Activated CD4-positive, alpha-beta T cell treated with anti-CD3 and anti-CD28 coated beads, Interleukin-2, amount 50 U/mL, for 16 hours (primary cell): ENCODE data around the gene TPCN1.
A peak's percentile ranks its signal among the peaks of the same experiment; 100 is the strongest.

Experiments used
- DNase-seq: peaks from one replicate; pipeline ENCODE4 v3.0.0-alpha.2; 2020

The TPCN1 gene

DNA sequence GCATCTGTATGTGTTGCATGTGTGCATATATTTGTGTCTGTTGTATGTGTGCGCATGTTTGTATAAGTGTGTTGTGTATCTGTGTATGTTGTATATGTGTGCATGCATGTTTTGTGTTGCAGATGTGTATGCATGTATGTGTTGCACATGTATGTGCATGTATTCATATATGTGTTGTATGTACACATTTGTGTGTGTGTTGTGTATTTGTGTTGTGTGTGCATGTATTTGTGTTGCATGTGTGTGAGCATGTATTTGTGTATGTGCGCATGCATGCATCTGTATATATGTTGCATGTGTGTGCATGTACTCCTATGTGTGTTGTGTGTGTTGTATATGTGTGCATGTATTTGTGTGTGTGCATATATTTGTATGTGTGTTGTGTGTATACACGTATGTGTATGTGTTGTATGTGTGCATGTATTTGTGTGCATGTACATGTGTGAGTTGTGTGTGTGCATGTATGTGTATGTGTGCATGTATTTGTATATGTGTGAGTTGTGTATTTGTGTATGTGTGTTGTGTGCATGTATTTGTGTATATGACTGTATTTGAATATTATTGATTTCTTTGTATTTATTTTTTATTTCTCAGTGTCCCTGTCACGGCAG, 96.9 kb downstream of the TPCN1 start:
- no peak for DNase-seq

DNA sequence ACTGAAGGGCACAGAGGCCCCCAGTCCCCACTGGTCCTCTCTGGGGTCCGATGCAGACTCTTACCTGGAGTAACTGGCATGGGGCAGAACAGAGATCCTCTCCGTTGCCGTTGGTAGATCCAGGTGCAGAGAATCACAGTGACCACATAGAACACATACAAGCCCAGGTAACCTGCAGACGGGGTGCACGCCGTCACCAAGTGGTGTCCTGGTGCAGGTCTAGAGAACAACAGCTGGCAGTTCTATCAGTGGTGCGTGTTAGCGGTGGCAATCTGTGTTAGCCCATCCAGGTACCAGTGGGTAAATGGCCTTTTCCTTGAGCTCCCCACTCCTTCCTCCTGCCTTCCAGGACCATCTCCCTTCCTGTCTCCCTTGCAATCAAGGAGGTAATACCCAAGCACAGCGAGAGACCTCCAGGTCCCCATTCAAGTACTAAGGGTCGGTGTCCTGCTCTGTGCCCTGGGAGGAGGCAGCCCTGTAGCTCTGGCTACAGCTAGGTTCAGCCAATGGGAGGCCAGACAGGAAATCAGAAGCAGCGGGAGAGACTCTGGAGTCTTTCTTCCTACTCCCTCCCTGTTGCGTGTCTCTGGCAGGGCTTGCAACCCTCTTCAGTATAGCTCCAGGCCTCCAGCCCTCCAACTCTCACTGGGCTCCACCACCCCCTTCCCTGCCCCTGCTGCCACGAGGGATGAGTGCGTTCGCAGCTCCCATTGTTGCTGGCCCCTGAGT, 97.8 kb downstream of the TPCN1 start:
- no peak for DNase-seq

DNA sequence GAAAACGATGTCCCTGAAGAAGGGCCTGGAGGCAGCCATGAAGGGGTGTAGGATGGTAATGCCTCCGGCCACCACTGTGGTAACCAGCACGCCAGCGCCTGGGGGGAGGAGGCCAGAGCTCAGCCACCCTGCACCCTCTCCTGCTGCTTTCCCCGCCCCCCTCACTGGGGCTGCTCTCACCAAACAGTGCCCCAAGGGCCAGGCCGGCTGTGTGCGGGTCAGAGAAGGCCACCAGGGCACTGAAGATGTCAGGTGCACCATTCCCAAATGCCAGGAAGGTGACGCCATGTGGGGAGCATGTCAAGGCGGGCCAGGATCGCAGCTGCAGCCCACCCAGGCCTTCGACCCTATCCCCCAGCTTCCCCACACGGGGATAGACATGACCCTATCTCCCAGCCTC, 99.1 kb downstream of the TPCN1 start:
- DNase-seq, result no peak

DNA sequence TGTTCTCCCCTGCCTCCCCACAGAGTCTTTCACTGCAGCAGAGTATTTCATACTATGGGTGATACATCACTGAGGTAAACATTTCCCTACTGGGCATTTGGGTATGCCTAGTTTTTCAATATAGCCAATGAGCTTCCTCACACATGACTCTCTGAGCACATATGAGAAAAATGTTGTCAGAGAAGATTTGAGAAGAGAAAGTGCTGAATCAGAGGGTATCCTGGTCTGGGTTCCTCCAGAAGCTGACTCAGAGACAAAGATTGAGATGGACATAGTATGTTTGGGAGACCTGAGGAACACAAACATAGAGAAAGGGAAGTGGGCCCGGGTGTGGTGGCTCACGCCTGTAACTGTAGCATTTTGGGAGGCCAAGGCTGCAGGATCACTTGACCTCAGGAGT, 101.1 kb downstream of the TPCN1 start:
- DNase-seq, result no peak

DNA sequence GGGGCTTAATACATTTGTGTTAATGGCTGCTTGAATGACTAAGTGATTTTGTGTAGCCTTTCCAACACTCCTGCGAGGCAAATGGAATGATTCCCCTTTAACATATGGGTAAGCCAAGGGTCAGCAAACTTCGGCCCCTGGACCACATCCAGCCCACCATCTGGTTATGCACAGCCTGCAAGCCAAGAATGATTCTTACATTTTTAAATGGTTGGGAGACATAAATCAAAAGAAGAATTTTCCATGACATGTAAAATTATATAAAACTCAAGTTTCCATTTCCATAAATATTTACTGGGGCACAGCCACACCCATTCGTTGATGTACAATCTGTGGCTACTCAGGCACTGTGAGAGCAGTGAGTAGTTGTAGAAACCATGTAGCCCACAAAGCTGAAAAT, 104.7 kb downstream of the TPCN1 start:
- no peak for DNase-seq

DNA sequence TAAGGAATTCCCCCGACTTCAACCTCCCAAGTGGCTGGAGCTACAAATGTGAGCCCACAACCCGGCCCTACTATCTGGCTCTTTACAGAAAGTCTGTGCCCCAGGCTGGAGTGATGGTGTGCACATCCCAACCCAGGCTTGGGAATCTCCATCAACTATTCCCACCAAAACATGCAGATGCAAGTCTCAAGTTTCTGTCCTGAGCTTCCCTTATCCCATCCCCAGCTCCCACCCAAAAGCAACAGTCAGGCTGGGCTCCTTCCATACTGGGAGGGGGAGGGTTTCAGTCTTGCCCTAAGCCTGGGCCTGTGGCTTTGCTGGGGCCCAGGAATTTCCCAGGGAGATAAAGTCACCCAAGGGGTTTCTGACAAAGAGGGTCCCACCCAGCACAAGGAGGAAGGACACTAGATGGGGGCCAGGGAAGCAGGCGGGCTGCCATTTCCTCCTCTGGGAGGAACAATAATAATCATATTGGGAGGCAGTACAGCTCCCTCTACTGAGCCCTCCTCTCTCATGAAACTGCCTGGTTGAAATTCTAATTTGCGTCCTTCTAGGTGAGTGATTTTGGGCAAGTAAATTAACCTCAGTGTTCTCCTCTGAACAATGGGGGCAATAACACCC, 105.6 kb downstream of the TPCN1 start:
- no peak for DNase-seq

DNA sequence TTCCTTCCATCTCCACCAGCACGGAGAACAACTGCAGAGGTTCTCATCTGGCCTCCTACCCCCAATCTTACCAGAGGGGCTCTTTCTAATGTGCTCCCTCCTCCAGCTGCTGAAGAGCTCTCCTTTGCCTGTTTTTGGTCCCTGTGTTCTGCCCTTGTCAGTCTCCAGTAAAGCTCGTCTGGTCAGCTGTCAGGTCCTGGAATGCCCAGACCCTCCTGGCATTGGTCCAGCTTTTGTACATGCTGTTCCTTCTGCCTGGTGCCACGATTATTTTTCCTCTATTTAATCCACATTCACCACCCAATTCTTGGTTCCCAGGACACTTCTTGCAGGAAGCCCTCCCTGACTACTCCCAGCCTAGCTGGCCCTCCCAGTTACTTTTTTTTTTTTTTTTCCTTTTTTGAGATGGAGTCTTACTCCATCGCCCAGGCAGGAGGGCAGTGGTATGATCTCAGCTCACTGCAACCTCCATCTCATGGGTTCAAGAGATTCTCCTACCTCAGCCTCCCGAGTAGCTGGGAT, 107.2 kb downstream of the TPCN1 start:
- no peak for DNase-seq

DNA sequence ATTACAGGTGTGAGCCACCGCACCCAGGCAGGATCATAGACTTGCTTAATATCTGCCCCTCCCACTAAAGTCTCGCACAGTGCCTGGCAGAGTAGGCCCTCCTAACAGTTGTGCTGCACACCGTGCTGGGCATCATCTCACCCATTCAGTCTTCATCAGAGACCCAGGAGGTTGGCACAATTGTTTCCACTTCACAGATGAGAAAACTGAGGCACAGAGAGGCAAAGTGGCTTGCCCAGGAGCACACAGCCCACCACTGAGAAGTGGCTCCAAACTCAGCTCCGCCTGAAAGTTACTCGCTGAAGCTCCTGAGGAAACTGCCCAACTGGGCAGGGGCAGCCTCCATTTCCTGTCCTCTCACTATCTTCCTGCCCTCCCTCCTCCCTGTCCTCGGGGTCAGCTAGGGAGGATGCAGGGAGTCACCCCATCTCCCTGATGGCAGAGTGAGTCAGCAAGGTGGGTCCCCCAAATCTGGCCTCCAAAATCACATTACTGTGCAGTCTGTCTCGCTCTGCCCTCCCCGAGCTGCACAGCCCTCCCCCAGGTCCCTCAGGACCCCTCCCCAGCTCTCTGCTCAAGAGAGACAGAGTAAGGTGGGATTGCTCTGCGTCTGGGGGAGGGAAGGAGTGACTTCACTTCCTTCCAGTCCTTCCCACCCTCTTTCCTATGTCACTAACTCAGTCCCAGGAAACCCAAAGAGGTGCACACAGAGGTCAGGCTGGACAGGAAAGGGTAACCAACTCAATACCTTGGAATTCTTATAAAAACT, 107.9 kb downstream of the TPCN1 start:
- DNase-seq, result no peak

DNA sequence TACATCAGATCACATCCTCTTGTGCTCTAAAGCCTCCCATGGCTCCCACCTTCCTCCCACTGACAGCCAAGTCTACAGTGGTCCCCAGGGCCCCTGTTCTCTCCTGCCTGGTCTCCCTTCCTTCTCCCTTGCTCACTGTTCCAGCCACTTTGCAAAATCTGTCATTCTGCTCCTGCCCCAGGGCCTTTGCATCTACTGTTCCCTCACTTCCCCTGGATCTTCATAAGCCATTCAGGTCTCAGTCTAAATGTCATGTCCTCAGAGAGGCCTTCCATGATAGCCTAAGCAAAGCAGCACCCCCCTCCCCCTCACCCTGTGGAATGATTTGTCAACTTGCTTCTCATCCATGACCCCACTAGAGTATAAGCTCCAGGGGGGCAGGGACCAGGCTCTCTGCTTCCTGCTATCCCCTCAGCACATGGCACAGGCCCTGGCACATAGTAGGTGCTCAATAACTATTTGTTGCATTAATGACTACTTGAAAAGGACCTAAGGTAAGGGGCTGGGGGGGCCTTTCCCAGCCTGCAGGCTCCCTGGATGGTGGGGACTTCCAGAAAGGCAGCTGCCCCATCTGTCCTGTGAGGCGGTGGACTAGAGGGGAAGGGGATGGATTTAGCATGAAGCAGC, 108.6 kb downstream of the TPCN1 start:
- DNase-seq, result no peak

DNA sequence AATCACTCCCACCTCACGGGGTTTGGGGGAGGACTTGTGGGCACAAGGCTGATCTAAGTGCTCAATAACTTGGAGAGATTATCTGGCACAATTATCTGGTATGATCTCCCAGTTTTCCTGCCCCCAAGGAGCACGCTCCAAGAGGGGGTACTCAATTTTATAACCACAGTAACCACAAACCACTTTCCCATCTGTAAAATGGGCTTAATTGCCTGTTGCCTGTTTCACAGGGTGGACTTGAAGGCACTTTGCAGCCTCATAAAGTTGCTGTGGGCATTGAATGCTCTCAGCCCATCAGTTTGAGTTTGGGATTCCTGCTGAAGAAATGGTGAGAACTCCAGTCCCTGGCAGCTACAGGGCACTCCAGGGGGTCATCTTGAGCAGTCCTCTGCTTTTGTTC, 109.2 kb downstream of the TPCN1 start:
- no peak for DNase-seq

DNA sequence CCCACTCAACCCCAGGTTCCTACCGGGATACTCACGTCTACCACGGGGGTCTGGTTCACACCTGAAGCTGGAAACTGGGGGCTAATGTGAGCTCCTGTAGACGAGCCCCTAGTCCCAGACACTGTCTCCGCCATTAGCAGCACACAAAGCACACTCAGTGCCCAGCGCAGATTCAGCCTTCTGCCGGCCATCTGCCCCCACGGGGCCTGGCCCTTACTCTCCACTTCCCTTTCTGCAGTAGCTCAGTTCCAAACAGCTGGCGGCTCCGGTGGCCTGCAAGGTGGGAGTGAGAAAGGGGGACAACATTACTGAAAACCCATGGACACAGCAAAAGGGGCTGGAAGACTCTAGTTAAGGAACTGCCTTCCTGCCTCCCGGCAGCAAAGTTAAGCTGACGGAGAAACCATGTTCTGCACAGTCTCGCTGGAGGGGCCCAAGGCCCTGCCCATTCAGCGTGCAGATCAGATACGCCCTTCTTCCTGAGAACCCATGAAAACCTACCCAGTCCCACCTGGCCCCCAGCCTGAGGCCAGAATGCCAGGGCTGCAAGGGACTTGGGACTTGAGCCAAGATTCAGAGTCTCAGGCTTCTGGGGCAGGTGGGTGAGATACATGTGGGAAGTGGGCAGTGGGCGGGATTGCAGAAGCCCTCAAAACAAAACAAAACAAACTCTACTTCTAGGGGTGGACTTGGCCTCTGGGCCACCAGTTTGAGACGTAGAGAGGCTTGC, 111.6 kb downstream of the TPCN1 start:
- no peak for DNase-seq

DNA sequence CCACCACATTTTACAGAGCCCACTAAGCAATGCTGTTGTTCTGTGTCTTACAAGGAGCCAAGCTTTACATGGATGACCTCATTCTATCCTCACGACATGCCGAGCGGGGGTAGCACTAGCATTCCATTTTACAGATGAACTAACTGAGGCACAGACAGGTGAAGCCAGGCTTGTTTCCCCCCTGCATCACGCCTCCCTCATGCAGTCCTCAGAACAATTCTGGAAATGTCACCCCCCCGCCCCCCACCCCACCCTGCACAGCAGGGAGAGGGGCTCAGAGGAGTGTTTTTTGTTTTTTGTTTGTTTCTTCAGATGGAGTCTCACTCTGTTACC, 112.1 kb downstream of the TPCN1 start:
- no peak for DNase-seq

DNA sequence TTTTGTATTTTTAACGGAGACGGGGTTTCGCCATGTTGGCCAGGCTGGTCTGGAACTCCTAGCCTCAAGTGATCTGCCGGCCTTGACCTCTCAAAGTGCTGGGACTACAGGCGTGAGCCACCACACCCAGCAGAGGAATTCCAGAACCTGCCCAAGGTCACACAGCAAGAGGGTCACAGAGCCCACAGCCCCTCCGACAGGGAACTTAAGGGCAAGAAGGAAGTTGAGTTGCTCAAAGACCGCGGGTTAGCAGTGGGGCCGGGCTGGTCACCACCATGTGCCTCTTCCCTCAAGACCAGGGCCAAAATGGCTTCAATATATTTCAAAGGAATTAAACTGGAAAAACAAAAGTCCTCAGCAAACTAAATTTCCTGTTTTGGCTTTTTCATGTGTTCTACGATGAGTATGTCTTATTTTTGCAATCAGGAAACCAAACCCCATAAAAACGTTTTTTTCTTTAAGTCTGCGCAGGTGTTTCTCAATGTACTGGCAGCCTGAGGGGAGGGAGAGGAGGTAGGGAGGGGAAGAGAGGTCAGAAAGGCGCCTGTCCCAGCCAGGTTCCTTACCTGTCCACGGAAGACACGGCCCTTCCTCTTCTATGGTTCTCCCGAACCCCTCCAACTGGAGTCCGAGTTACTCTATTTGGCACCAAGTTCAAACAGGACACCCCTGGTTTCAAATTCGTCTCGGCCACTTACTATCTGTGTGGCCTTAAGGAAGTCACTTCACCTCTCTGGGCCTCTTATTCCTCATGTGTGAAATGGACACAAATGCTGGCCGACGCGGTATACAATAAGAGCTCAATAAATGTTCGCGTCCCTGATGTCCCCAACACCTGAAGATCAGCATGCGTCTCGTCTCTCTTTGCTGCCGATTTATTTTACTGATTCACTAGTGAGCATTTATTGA, 112.9 kb downstream of the TPCN1 start:
- DNase-seq, result no peak

DNA sequence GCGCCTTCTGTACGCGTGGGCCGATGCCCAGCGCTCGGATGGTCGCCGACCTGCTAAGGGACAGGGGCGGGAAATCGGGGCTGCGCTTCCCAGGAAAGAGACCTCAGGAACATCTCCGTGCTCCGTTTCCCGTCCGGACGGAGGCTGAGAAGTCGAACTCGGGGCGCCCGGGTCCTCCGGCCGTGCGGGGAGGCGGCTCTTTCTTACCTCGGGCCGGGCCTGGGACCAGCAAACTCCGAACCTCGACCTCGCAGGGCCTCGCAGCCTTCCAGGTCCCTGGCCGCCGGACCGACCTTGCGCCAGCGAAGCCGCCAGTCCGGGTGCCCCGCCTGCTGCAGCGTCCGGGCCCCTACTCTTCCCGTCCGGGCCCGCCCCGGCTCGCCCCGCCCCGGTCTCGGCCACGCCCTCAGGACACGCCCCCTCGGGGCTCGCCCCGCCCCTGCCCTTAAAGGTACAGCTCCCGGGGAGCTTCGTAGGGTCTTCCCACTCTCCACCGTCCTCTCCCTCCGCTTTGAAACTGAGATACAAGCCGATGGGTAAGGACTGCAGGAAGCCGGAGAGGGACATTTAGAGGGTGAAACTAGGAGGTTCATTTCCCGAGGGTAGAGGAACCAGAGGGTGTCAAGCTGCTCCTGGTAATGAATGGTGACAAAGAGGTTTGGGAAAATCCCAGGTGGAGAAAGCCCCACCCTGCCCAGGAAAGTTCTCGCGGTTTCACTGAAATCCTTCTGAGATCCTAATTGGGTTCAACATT, 113.7 kb downstream of the TPCN1 start, which contains the start of gene SLC8B1:
Gene SLC8B1 (minus strand): TSS at position 324 of the 754 bp plus-strand sequence. CDS start 2,231 bp downstream, outside the sequence.
- peak; percentile 89 for DNase-seq

DNA sequence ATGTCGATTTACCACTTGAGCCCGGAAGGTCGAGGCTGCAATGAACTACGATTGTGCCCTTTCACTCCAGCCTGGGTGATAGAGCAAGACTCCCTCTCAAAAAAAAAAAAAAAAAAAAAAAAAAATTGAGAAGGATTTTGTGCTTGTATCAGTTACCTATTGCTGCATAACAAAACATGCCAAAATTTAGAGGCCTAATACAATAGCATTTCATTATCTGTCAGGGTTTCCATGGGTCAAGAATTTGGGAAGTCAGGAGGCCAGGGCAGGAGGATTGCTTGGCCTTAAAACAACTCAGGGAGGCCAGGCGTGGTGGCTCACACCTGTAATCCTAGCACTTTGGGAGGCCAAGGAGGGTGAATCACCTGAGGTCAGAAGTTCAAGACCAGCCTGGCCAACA, 118.3 kb downstream of the TPCN1 start:
- DNase-seq, result no peak

DNA sequence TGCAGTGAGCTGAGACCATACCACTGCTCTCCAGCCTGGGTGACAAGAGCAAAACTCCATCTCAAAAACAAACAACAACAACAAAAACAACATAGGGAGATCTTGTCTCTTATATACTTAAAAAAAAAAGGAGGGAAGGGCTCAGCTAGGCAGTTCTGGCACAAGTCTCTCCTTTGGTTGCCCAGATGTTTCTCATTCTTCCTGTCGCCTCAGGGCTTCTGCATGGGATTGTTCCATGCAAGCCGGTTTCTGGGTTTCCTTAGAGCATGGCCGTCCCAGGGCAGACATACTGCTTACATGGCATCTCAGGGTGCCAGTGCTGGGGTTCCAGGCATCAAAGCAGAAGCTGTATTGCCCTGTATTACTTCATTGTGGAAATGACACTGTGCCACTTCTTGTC, 118.8 kb downstream of the TPCN1 start:
- DNase-seq, result no peak

DNA sequence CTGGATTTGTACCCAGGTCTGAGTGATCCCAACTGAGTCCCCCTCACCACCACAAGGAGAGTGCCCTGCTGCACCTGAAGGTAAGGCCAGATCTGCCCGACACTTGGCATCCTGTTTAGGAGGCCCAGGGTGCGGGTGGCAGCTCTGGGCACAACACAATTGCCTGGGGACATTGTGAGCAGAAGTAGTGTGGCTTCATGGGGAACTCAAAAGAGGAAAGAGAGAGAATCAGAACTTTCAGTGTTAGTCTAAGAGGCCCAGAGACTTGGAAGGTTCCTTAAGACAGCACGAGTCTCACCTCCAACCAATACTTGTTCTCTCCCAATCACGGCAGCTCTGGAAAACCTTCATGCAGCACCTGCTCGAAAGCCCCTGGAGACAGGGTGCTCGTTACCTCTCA, 120.3 kb downstream of the TPCN1 start:
- no peak for DNase-seq

DNA sequence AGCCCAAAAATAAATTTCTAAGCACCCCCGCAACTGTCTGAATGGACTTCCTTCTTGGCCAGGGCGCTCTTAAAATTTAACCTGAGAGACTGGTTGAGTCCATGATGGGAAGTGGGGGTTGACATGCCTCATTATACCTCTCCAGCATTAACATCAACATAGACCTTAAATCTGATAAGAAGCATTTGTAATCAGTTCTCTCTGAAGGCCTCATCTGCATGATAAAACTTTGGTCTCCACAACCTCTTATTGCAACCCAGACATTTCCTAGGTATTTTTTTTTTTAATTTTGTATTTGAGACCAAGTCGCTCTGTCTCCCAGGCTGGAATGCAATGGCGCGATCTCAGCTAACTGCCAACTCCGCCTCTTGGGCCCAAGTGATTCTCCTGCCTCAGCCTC, 124.1 kb downstream of the TPCN1 start:
- no peak for DNase-seq

DNA sequence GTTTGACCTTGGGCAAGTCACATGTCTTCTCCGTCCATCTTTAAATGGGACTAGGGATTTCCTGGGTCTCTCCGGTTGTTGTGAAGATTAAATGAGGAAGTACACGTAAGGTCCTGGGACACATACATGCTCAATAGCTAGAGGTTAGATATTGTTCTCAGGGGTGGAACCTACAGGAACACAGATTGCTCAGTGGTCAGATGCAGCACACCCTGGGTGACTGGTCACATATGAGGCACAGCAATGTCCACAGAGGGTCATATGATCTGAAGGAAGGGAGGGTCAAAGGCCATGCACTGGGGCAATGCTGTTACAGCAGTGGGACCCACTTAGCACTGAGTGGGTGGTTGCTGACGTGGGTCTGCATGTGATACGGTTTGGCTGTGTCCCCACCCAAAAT, 125.1 kb downstream of the TPCN1 start:
- no peak for DNase-seq

DNA sequence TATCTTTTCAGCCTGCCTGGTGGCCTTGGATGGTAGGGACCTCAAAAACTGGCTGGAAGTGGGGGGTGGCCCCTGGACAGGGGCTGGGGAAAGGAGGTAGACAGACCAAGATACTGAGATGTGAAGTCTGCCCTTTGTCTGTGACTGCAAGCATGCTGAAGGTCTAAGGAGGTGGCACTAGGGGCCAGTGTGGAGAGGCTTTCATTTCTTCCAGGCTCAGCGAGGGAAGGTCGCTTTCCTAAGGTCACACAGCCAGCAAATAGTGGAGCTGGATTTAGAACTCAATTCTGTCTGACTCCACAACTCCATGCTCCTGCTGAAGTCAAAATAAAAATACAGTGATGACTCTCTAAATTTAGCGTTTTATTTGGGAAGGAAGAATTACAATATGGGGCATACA, 125.8 kb downstream of the TPCN1 start:
- DNase-seq, result no peak
